Cardiac fibroblast (primary cell): ENCODE measurements around the gene ZNF221.

Experiments
- DNase-seq, 2 donors: peaks; one replicate each; pipeline versions ENCODE4 v3.0.0 to v3.0.0-alpha.2; 2010; ENCODE audit warnings: low read depth in 2 of 2
- H3K4me3 ChIP-seq, 2 donors: replicated peaks in 1 of 2; 1 replicate in 1 of 2; 2 replicates in 1 of 2; pipeline ENCODE4 v1.5.1; 2011; ENCODE audit warnings: low read depth in 2 of 2, low read length in 2 of 2, mild to moderate bottlenecking in 2 of 2, moderate library complexity in 1 of 2
- CTCF ChIP-seq: IDR thresholded peaks from one replicate; pipeline ENCODE4 v1.5.1; 2011; ENCODE audit warnings: low read depth, mild to moderate bottlenecking, low read length, inconsistent platforms

ZNF221 gene

GRCh38 chr19:43950834-43951645 is at the start of gene ZNF221:
TSS of gene ZNF221 (plus strand) at chr19:43951228. CDS start at chr19:43962727, 11,499 bp downstream.
- peak; percentile 99 to 100 for DNase-seq
- H3K4me3 ChIP-seq, result peak within 1 kb of the TSS; percentile 90 to 92
- peak; percentile 14 for TF ChIP-seq CTCF

DNA sequence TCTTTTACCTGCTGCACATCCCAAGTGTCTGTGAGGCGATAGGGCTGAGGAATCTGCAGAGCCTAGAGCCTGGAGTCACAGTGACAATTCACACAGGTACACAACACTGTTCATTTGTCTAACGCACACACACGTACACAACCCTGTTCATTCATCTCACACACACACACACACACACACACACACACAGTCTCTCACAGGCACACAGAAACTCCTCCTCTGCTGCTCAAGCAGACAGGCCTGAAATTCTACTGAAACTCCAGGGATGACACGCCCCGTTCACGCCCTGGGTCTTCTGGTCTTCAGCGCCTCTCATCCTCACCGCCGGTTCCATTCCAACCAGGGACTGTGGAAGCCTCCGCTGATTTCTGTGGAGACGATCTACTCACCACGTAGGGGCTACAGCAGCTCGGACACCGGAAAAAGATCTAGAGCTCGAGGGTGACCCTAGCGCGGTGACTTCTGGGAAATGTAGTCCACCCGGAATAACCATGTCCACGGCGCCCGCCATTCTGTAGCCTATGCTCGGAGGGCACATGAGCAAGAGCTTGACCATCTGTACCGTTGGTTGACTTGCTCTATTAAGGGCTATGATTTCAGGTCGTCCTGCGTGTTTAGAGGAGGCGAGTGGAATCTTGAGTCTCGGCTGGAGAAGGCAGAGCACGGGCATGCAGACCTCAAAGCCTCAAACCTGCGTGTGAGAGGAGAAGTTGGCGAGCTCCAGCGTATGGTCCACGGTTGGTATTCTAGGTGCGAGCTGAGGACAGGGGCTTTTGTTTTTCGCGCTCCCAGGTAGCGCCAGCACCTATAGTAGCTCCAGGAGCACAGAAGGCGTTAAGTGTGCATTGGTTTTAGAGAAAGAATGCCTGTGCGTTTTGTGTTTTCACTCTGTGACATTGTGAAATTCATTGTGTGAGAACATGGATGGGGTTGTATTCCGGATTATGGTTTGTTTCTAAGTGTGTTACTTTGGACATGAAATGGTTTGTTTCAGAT is 49.3 kb upstream of the ZNF221 start:
- no peak for TF ChIP-seq CTCF
- DNase-seq, result peak; percentile 91

GRCh38 chr19:43902399-43902798 is 48.6 kb upstream of the ZNF221 start:
- H3K4me3 ChIP-seq, result no peak overlapping the region
- TF ChIP-seq CTCF, result no peak
- DNase-seq, result no peak

More for the DNA sequence above, 49.3 kb upstream of the ZNF221 start:
- peak overlapping the region; percentile 61 to 75 for H3K4me3 ChIP-seq

- no peak overlapping the region for H3K4me3 ChIP-seq
- no peak for TF ChIP-seq CTCF
- DNase-seq, result no peak
These were observed 45.1 kb upstream of the ZNF221 start for GRCh38 chr19:43905897-43906296.

- no peak for DNase-seq
- no peak for TF ChIP-seq CTCF
- no peak overlapping the region for H3K4me3 ChIP-seq
These were observed 44.3 kb upstream of the ZNF221 start for GRCh38 chr19:43906774-43907173.

DNA sequence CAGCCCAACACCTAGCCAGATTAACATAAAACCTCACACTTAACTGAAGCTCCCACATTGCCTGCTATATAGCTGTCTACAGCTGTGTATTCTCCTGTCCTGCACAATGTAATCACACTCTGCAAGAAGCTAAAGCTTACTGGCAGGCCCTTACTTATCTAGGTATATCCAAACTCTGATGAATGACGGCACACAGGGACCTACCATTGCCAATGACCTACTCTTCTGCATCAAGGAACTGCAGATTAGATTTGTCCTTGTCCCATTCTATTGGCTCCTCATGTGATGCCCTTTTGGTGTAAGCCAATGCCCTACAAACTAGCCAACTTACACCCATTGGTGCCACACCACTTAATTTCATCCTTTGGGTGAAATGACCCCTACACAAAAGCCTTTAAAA is 42.4 kb upstream of the ZNF221 start:
- no peak overlapping the region for H3K4me3 ChIP-seq
- no peak for DNase-seq
- TF ChIP-seq CTCF, result no peak
